GM18519 (cell line): ENCODE data around the gene DBN1.
"Not testable (repeated sequence)": the region's sequence is repeated elsewhere in the genome, so short reads cannot be mapped to it uniquely, and the experiment has no call there.

Experiments used
- ATAC-seq: cut with Tn5 transposase; IDR thresholded peaks from one replicate; pipeline ENCODE4 v1.9.1; 2021; ENCODE audit warnings: mild to moderate bottlenecking, moderate library complexity; ENCODE audit not compliant: unreplicated experiment, low FRiP score

The DBN1 gene

GRCh38 chr5:177491983-177492746 is 18.7 kb upstream of the DBN1 start:
- ATAC-seq, result no peak

- no peak for ATAC-seq
Observed at GRCh38 chr5:177491429-177491945, 18.1 kb upstream of the DBN1 start.

DNA sequence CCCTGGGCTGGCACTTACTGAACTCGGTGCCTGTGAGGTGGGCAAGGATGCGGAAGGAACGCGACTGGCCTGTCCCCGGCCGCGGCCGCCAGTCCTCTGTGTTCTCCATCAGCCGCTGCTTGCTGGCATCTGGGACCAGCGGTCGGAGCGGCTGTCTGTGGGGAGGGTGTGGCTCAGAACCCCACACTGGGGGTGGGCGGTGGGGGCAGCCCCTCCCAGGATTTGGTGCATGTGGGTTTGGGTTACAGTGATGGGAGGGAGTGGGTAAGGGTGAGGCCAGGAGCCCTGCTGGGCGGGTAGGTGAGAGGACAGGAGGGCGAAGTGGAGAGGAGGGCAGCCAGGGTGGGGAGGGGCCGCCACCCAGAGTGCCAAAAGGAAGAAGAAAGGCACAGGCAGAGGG is 17.6 kb upstream of the DBN1 start:
- no peak for ATAC-seq

DNA sequence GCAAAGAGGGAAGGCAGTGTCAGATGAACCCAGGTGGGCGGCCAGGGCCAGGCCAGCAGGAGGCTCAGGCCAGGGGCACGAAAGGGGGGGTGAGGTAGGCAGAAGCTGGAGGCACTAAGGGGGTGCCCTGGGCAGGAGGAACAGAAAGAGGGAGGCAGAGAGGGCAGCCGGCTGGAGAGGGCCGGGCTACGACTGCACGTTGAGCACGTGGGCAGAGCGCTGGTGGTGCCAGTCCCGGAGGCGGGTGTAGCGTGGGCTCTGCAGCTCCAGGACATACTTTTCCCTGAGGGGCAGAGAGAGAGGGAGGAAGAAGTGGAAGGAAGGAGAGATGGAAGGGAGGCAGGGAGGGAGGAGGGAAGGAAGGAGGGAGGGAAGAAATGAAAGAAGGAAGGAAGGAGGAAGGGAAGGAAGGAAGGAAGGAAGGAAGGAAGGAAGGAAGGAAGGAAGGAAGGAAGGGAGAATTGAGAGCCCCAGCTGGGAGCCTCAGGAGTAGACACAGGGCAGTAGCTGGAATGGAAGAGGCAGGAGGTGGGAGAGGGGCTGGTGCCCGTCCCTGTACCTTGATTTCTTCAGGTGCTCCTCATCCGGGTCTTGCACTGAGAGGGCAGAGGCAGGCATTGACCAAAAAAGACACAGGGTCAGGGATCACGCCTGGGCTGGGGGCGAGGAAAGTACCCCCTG is 17.0 kb upstream of the DBN1 start:
- ATAC-seq, result no peak

GRCh38 chr5:177489119-177489716 is 15.8 kb upstream of the DBN1 start:
- ATAC-seq, result no peak

DNA sequence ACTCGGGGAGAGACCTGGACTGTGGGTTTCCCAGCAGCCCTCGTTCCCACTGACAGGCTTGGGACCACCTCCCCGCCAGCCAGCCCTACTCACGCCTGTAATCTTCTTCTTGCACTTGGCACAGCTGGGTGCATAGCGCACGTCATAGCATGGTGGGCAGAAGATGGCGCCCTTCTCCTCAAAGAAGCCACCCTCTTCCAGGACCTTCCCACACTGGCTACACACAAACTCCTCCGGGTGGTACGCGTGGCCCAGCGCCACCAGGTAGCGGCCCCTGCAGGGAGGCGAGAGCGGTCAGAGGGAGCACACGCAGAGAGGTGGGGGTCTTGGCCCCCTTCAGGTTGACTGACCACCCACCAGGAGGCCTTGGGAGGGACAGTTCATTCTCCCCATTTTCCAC is 14.5 kb upstream of the DBN1 start:
- no peak for ATAC-seq

- ATAC-seq, result no peak
Observed at GRCh38 chr5:177487144-177487543, 13.7 kb upstream of the DBN1 start.

DNA sequence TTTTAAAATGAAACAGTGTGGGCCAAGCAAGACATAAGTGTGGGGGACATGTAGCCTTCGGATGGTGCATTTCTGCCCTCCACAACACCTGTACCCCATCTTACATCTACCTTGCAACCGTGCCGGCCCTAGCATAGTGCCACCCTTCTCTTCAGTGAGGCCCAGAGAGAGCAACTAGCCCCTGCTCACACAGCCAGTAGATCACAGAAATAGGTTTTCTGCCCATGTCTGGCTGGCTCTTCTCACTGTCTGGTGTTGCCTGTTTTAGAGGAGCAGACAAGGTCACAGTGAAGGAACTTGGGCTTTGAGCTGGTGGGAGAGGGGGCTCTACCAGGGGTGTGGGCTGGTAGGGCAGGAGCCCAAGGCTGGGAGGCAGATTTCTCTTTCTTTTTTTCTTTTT is 12.8 kb upstream of the DBN1 start:
- no peak for ATAC-seq

- ATAC-seq, result not testable (repeated sequence)
Observed at GRCh38 chr5:177485753-177486152, 12.3 kb upstream of the DBN1 start.

DNA sequence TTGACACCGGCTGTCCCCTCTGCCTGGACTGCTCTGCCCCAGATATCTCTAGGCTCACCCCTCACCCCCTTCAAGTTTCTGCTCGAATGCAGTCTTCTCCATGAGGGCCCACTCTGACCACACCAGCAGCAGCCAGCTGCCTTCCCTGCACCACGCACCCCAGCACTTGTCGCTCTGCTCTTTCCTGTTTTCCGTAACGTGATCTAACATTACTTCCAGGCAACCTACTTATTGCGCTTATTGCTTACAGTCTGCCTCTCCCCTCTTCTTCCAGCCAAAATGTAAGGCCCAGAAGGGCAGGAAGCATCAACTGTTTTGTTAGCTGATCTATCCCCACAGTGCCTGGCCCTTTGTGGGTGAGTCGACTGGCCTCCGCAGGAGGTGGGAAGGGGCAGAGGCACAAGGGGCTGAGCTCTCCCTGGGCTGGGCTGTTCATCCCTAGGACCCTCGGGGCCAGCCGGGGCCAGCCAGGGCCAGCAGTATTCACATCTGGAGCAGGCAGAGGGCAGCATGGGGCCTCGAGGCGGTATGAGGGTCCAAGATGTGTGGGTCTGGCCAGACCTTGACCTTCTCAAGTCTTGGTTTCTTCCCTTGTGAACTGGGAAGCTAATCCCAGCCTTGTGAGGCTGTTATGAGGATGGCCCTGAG is 11.6 kb upstream of the DBN1 start:
- ATAC-seq, result no peak

DNA sequence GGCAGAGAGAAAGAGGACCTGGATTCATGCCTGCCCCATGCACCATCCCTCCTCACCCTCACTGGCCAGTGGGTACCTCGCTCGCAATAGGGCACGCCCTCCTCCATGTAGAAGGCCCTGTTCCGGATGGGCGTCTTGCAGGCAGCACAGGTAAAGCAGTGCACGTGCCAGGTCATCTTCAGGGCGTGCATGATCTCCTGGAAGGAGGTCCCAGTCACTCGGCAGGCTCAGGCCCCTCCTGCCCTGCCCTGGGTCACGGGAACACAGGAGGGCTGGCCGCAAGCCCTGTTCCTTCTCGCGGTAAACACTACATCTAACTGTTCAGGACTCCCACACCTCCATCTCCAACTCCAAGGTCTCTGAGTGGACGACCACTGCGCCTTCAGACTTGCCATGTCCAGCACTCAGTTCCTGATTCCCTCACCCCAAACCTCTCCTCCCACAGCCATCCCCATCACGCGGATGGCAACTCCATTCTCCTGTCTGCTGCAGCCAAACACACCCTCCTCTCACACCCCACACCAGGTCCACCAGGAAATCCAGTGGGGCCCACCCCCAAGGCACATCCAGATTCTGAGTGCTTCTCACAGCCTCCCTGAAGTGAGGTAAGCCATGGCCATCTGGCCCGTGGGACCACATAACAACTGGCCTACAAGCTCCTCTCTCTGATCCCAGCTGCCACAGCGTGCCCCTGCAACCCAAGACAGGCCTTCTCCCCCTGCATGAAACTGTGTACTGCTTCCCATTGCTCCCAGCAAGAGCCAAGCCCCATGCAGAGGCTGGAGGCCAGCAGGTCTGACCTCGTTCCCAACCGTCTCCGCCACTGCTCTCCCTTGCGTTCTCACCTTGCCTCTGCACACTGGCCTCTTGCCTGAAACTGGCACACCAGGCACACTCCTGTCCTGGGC is 10.8 kb upstream of the DBN1 start:
- ATAC-seq, result no peak

GRCh38 chr5:177483042-177483441 is 9.6 kb upstream of the DBN1 start:
- no peak for ATAC-seq

GRCh38 chr5:177482359-177482795 is 8.9 kb upstream of the DBN1 start:
- no peak for ATAC-seq

GRCh38 chr5:177479774-177480173 is 6.3 kb upstream of the DBN1 start:
- no peak for ATAC-seq

DNA sequence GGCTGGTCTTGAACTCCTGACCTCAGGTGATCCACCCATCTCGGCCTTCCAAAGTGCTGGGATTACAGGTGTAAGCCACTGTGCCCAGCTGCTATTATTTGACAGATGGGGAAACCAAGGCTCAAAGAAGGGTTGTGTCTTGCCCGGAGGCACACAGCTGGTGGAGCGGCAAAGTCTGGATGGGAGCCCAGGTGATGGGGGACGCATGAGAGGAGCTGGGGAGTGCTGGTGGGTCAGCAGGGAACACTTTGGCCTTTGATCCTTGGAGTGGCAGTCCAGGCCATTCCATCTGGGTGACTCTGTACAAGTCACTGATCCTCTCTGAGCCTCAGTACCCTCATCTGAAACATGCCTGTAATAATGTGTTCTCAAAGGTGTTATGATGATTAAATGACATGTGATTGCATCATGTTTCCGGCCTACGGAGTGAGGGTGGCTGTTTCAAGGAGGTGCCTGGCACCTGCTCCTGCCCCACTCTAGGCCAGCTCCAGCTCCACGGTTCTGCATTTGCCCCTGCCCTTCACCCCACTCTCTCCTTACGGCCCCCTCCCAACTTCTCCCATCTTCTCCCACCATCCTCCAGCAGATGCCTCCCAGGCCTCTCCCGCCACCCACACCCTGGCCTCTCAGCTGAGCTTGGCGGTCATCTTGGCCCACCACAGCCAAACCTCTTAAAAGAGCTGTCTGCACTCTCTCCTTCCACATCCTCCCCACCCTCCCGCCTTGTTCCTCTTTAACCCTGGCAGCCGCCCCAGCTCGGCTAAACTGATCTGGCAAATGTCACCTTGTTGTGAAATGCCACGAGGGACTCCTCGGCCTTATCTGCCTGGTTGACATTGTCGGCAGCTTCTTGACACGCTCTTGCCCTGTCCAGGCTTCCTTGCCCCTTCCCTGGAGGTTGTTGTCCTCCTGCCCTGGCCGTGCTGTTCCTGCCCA is 5.5 kb upstream of the DBN1 start:
- no peak for ATAC-seq

GRCh38 chr5:177477701-177478477 is 4.5 kb upstream of the DBN1 start:
- no peak for ATAC-seq

DNA sequence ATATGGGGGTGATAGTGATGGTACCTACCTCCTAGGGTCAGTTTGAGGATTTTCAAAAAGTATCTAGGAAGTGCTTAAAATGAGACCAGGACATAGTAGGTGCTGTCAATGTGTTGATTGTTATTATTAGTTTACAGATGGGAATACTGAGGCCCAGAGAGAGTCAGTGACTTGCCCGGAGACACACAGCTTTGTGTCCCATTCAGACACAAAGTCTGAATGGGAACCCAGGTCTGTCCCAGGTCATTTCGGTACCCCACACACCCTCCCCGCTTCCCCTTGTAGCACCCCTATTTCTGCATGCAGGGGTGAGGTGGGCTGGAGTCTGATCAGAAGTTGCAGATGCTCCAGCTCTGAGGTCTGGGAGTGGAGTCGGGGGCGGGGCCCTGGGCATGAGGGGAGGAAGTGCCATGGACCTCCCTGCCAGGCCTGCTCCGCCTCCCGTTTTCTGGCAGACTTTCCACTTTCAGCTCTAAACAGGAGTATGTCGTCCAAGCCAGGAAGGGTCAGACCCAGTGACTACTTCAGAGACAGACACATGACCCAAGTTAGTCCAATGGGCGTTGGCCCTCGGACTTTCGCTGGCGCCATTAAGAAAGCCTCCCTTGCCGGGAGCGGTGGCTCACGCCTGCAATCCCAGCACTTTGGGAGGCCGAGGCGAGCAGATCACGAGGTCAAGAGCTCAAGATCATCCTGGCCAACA is 3.2 kb upstream of the DBN1 start:
- no peak for ATAC-seq
